GM12878 (cell line): ENCODE measurements around the gene GAPDHS. TPM values are rescaled to one million over a fixed set of nuclear protein-coding genes. Genes with fewer than 3 reads are reported as not detected.
A peak's percentile ranks its signal among the peaks of the same experiment; 100 is the strongest.

Experiments
- BACH1 ChIP-seq: fragments of 450-650 bp; IDR thresholded peaks from 2 replicates; pipeline ENCODE4 v1.6.1; 2017; ENCODE audit warnings: mild to moderate bottlenecking, borderline replicate concordance
- CTCF ChIP-seq, 3 experiments: IDR thresholded peaks in 2 of 3; conservative IDR thresholded peaks in 1 of 3; 2 replicates each; pipeline ENCODE4 v1.5.1; 2011; ENCODE audit warnings: low read depth in 3 of 3, low read length in 3 of 3, mild to moderate bottlenecking in 3 of 3, control low read depth in 2 of 3, moderate library complexity in 2 of 3, inconsistent platforms in 1 of 3, mixed read lengths in 1 of 3; ENCODE audit not compliant: control insufficient read depth in 2 of 3, insufficient read depth in 1 of 3; ENCODE audit errors: extremely low read depth in 1 of 3
- DPF2 ChIP-seq: fragments of 450-650 bp; IDR thresholded peaks from 2 replicates; pipeline ENCODE4 v1.6.1; 2017; ENCODE audit warnings: mild to moderate bottlenecking
- E4F1 ChIP-seq: fragments of 450-650 bp; IDR thresholded peaks from 2 replicates; pipeline ENCODE4 v1.6.1; 2018; ENCODE audit warnings: borderline replicate concordance, mild to moderate bottlenecking; ENCODE audit not compliant: partially characterized antibody
- IKZF1 ChIP-seq: fragments of 450-650 bp; conservative IDR thresholded peaks from 2 replicates; pipeline ENCODE4 v1.6.1; 2017; ENCODE audit warnings: antibody characterized with exemption, mild to moderate bottlenecking
- IKZF2 ChIP-seq, 2 experiments: fragments of 450-650 bp; IDR thresholded peaks; 2 replicates each; pipeline ENCODE4 v1.6.1; 2017; ENCODE audit warnings: mild to moderate bottlenecking in 2 of 2, moderate library complexity in 2 of 2
- JUNB ChIP-seq: IDR thresholded peaks from 2 replicates; pipeline ENCODE4 v1.6.1; 2016; ENCODE audit warnings: antibody characterized with exemption, mild to moderate bottlenecking
- MTA2 ChIP-seq: fragments of 450-650 bp; IDR thresholded peaks from 2 replicates; pipeline ENCODE4 v1.6.1; 2016; ENCODE audit warnings: low read depth, mild to moderate bottlenecking, moderate library complexity
- PML ChIP-seq: IDR thresholded peaks from 2 replicates; pipeline ENCODE4 v1.6.1; 2012; ENCODE audit warnings: low read length, inconsistent platforms
- SREBF2 ChIP-seq: IDR thresholded peaks from 2 replicates; pipeline ENCODE4 v1.6.1; 2012; ENCODE audit warnings: mild to moderate bottlenecking, low read length
- TCF12 ChIP-seq: IDR thresholded peaks from 2 replicates; pipeline ENCODE4 v1.6.1; 2011; ENCODE audit warnings: low read depth, mild to moderate bottlenecking, low read length
- TCF3 ChIP-seq: IDR thresholded peaks from 2 replicates; pipeline ENCODE4 v1.6.1; 2012; ENCODE audit warnings: low read depth, mild to moderate bottlenecking, low read length, borderline replicate concordance; ENCODE audit not compliant: insufficient read depth
- ZNF592 ChIP-seq: fragments of 450-650 bp; IDR thresholded peaks from 2 replicates; pipeline ENCODE4 v1.6.1; 2017; ENCODE audit warnings: mild to moderate bottlenecking, moderate library complexity
- ZNF687 ChIP-seq: fragments of 450-650 bp; IDR thresholded peaks from 2 replicates; pipeline ENCODE4 v1.6.1; 2017; ENCODE audit warnings: mild to moderate bottlenecking, moderate library complexity
- polyA plus RNA-seq, 11 experiments: library from polyadenylated mRNA; depleted of rRNA in 4 of 11; unstranded in 6 of 11; stranded (reverse) in 5 of 11; fragments of >200 nt; fragmentation: Nextera tagmentation in 4 of 11; fragmentation: Illumina TruSeq in 1 of 11; extraction: Ambion mirVana in 4 of 11; extraction: Trizol in 1 of 11; gene quantifications; 1 replicate in 1 of 11; 2 replicates in 10 of 11; pipeline versions ENCODE4 v1.2.1 to v1.2.3, GENCODE V29; 2011 to 2016; ENCODE audit warnings: inconsistent platforms in 2 of 11, missing spikeins in 2 of 11, low read depth in 1 of 11
- total RNA-seq, 4 experiments: library from RNA; depleted of rRNA in 3 of 4; stranded (reverse); fragments of >200 nt in 3 of 4; fragmentation: Illumina TruSeq in 1 of 4; extraction: Trizol in 1 of 4; gene quantifications; 2 replicates each; pipeline versions ENCODE4 v1.2.1 to v1.2.3, GENCODE V29; 2013 to 2021

The GAPDHS gene
- total and polyA plus RNA-seq, 10 of the 15 experiments (the other 5 are each of a cell fraction or from before 2014, with no cell fraction given) = 0.08 TPM; not detected in 9

- TF ChIP-seq E4F1 (no peak), ZNF592 (0 out of 2 replicates have a peak, but pooled peaks have one; percentile 52), TCF12 (peak; percentile 53; the same call in 1 of the 2 replicates), MTA2 (0 out of 2 replicates have a peak, but pooled peaks have one; percentile 29), TCF3 (no peak), PML (no peak), CTCF (IDR thresholded peaks at IDR 0.05 in 2 of 3, conservative IDR thresholded peaks at IDR 0.05 in 1 of 3; ENCODE audit: control insufficient read depth in 2 of 3, extremely low read depth in 1 of 3, insufficient read depth in 1 of 3, low read depth in 3 of 3, low read length in 3 of 3) (peak; percentile 96 to 100 (median 98)), JUNB (no peak), IKZF2 (IDR thresholded peaks at IDR 0.05) (peak in 1 of 2 experiments; percentile 24; a peak in 1 of 4 replicates), BACH1 (0 out of 2 replicates have a peak, but pooled peaks have one; percentile 30), ZNF687 (0 out of 2 replicates have a peak, but pooled peaks have one; percentile 21), DPF2 (peak; percentile 49; the same call in 1 of the 2 replicates), IKZF1 (peak; percentile 84), SREBF2 (no peak)
Measured at GRCh38 chr19:35495107-35496064, 37.9 kb upstream of the GAPDHS start (continued).
